Panc1 (cell line): Measurements from ENCODE around the gene RBMX.

Experiments used
- TCF7L2 ChIP-seq: IDR thresholded peaks from 2 replicates; pipeline ENCODE4 v1.6.1; 2011; ENCODE audit warnings: mild to moderate bottlenecking, low read depth, low read length, inconsistent platforms
- TF ChIP-seq, protein P1 (sequence below): fragments of 450-650 bp; IDR thresholded peaks from 2 replicates; pipeline ENCODE4 v1.5.1; 2017; ENCODE audit warnings: mild to moderate bottlenecking
- TF ChIP-seq, protein P2 (sequence below), 2 experiments: IDR thresholded peaks; 2 replicates each; pipeline ENCODE4 v1.6.1; 2011 to 2012; ENCODE audit warnings: low read depth in 2 of 2, control low read depth in 1 of 2, low read length in 1 of 2, mild to moderate bottlenecking in 1 of 2, moderate library complexity in 1 of 2; ENCODE audit not compliant: insufficient read depth in 1 of 2

DNA sequence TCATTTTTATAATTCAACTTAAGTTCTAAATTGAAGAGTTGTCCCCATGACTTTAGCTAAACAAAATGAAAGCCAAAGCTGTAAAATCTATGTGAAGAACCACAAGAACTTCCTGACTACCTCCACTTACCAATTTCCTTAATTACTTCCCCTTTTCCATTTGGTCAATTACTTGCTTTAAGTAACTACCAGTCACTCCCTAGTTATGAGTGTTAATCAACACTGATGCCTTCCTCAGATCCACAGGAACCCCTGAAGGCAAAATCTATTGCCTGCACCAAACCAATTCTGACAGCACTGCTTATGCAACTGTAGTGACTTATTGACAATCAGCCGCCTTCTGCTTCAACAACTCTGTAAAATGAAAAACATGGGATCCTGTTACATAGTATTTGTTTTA, 10.5 kb downstream of the RBMX start:
- TF ChIP-seq, protein P1, sequence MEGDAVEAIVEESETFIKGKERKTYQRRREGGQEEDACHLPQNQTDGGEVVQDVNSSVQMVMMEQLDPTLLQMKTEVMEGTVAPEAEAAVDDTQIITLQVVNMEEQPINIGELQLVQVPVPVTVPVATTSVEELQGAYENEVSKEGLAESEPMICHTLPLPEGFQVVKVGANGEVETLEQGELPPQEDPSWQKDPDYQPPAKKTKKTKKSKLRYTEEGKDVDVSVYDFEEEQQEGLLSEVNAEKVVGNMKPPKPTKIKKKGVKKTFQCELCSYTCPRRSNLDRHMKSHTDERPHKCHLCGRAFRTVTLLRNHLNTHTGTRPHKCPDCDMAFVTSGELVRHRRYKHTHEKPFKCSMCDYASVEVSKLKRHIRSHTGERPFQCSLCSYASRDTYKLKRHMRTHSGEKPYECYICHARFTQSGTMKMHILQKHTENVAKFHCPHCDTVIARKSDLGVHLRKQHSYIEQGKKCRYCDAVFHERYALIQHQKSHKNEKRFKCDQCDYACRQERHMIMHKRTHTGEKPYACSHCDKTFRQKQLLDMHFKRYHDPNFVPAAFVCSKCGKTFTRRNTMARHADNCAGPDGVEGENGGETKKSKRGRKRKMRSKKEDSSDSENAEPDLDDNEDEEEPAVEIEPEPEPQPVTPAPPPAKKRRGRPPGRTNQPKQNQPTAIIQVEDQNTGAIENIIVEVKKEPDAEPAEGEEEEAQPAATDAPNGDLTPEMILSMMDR = no peak
- no peak for TF ChIP-seq TCF7L2
- TF ChIP-seq, protein P2, sequence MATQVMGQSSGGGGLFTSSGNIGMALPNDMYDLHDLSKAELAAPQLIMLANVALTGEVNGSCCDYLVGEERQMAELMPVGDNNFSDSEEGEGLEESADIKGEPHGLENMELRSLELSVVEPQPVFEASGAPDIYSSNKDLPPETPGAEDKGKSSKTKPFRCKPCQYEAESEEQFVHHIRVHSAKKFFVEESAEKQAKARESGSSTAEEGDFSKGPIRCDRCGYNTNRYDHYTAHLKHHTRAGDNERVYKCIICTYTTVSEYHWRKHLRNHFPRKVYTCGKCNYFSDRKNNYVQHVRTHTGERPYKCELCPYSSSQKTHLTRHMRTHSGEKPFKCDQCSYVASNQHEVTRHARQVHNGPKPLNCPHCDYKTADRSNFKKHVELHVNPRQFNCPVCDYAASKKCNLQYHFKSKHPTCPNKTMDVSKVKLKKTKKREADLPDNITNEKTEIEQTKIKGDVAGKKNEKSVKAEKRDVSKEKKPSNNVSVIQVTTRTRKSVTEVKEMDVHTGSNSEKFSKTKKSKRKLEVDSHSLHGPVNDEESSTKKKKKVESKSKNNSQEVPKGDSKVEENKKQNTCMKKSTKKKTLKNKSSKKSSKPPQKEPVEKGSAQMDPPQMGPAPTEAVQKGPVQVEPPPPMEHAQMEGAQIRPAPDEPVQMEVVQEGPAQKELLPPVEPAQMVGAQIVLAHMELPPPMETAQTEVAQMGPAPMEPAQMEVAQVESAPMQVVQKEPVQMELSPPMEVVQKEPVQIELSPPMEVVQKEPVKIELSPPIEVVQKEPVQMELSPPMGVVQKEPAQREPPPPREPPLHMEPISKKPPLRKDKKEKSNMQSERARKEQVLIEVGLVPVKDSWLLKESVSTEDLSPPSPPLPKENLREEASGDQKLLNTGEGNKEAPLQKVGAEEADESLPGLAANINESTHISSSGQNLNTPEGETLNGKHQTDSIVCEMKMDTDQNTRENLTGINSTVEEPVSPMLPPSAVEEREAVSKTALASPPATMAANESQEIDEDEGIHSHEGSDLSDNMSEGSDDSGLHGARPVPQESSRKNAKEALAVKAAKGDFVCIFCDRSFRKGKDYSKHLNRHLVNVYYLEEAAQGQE (IDR thresholded peaks at IDR 0.05; ENCODE audit: insufficient read depth in 1 of 2, low read depth in 2 of 2, low read length in 1 of 2) = no peak
